HEK293T (cell line): ENCODE results near the gene DNAJA4.
A peak's percentile ranks its signal among the peaks of the same experiment; 100 is the strongest.

Source experiments
- CTCF ChIA-PET: fragments of 350-600 bp; formaldehyde crosslinking; extraction: SDS; loops from one replicate; lab custom pipeline; 2021; ENCODE audit warnings: antibody characterized with exemption, inconsistent platforms; lab: Yijun Ruan, JAX
- POLR2A ChIA-PET: fragments of 350-600 bp; formaldehyde crosslinking; extraction: SDS; loops from one replicate; lab custom pipeline; 2020; ENCODE audit warnings: antibody characterized with exemption, inconsistent platforms; lab: Yijun Ruan, JAX
- DNase-seq: peaks from one replicate; pipeline ENCODE4 v3.0.0; 2012; ENCODE audit warnings: mixed read lengths; ENCODE audit errors: extremely low spot score
- ARNT ChIP-seq: fragments of 450-650 bp; IDR thresholded peaks from 2 replicates; pipeline ENCODE4 v1.6.1; 2017; ENCODE audit warnings: mild to moderate bottlenecking
- BHLHE40 ChIP-seq: fragments of 450-650 bp; IDR thresholded peaks from 2 replicates; pipeline ENCODE4 v1.6.1; 2016; ENCODE audit warnings: mild to moderate bottlenecking, moderate library complexity, borderline replicate concordance
- CTBP1 ChIP-seq: fragments of 450-650 bp; IDR thresholded peaks from 2 replicates; pipeline ENCODE4 v1.6.1; 2016; ENCODE audit warnings: borderline replicate concordance
- ELF4 ChIP-seq: fragments of 450-650 bp; IDR thresholded peaks from 2 replicates; pipeline ENCODE4 v1.6.1; 2017; ENCODE audit warnings: antibody characterized with exemption
- FOXA1 ChIP-seq: fragments of 450-650 bp; IDR thresholded peaks from 2 replicates; pipeline ENCODE4 v1.6.1; 2016; ENCODE audit warnings: mild to moderate bottlenecking
- FOXK2 ChIP-seq: fragments of 450-650 bp; IDR thresholded peaks from 2 replicates; pipeline ENCODE4 v1.6.1; 2016; ENCODE audit warnings: mild to moderate bottlenecking
- FOXM1 ChIP-seq: fragments of 450-650 bp; IDR thresholded peaks from 2 replicates; pipeline ENCODE4 v1.6.1; 2017; ENCODE audit warnings: mild to moderate bottlenecking, borderline replicate concordance
- HDGF ChIP-seq: fragments of 450-650 bp; IDR thresholded peaks from 2 replicates; pipeline ENCODE4 v1.6.1; 2017; ENCODE audit warnings: antibody characterized with exemption, borderline replicate concordance
- L3MBTL2 ChIP-seq: fragments of 450-650 bp; conservative IDR thresholded peaks from 2 replicates; pipeline ENCODE4 v1.6.1; 2016; ENCODE audit warnings: mild to moderate bottlenecking
- LEF1 ChIP-seq: fragments of 450-650 bp; IDR thresholded peaks from 2 replicates; pipeline ENCODE4 v1.6.1; 2017; ENCODE audit warnings: mild to moderate bottlenecking, borderline replicate concordance
- NFRKB ChIP-seq: fragments of 450-650 bp; IDR thresholded peaks from 2 replicates; pipeline ENCODE4 v1.6.1; 2016; ENCODE audit warnings: mild to moderate bottlenecking, moderate library complexity
- PKNOX1 ChIP-seq: fragments of 450-650 bp; IDR thresholded peaks from 2 replicates; pipeline ENCODE4 v1.6.1; 2016
- SP1 ChIP-seq: fragments of 450-650 bp; IDR thresholded peaks from 2 replicates; pipeline ENCODE4 v1.6.1; 2017
- SUZ12 ChIP-seq: fragments of 450-650 bp; IDR thresholded peaks from 2 replicates; pipeline ENCODE4 v1.6.1; 2016; ENCODE audit warnings: mild to moderate bottlenecking
- TARDBP ChIP-seq: fragments of 450-650 bp; IDR thresholded peaks from 2 replicates; pipeline ENCODE4 v1.6.1; 2016
- ZNF384 ChIP-seq: fragments of 450-650 bp; IDR thresholded peaks from 2 replicates; pipeline ENCODE4 v1.6.1; 2016

Gene DNAJA4

GRCh38 chr15:78312536-78312935 is 48.2 kb downstream of the DNAJA4 start:
- POLR2A ChIA-PET, result interaction anchor here (0.9 to 3.3 kb wide), 3 partner anchors 13 to 253 kb away, joined by 4 to 21 read pairs (median 14); partner anchors contain the start of genes CHRNA5, IREB2 and SKIC8
- TF ChIP-seq FOXA1 (no peak), L3MBTL2 (no peak), FOXM1 (no peak), NFRKB (no peak)
- DNase-seq, result no peak
- CTCF ChIA-PET, result no interaction called here

- POLR2A ChIA-PET, result interaction anchor here (0.9 to 3.3 kb wide), 3 partner anchors 13 to 253 kb away, joined by 4 to 21 read pairs (median 14); partner anchors contain the start of genes CHRNA5, IREB2 and SKIC8
- CTCF ChIA-PET, result no interaction called here
- DNase-seq, result no peak
- TF ChIP-seq SP1 (no peak), PKNOX1 (no peak), L3MBTL2 (no peak), ARNT (no peak), TARDBP (no peak), ELF4 (no peak), ZNF384 (no peak)
These were observed 48.6 kb downstream of the DNAJA4 start for GRCh38 chr15:78312957-78313356.

GRCh38 chr15:78313383-78313782 is 49.0 kb downstream of the DNAJA4 start:
- TF ChIP-seq PKNOX1, result no peak
- TF ChIP-seq SUZ12, result no peak
- TF ChIP-seq ZNF384, result no peak
- TF ChIP-seq FOXM1, result no peak
- TF ChIP-seq BHLHE40, result no peak
- no peak for TF ChIP-seq FOXA1
- no peak for TF ChIP-seq LEF1
- ChIA-PET CTCF (no interaction called here), POLR2A (interaction anchor here (2.6 to 3.3 kb wide), 2 partner anchors 13 to 125 kb away, joined by 14 to 21 read pairs; partner anchors contain the start of genes IREB2 and SKIC8)
- no peak for DNase-seq

GRCh38 chr15:78314181-78314581 is 49.8 kb downstream of the DNAJA4 start:
- DNase-seq, result no peak
- CTCF ChIA-PET, result no interaction called here
- TF ChIP-seq ZNF384, result no peak
- TF ChIP-seq LEF1, result no peak
- no peak for TF ChIP-seq FOXK2
- no peak for TF ChIP-seq CTBP1
- no peak for TF ChIP-seq ELF4
- no peak for TF ChIP-seq FOXM1
- TF ChIP-seq SUZ12, result no peak
- TF ChIP-seq PKNOX1, result no peak
- TF ChIP-seq HDGF, result no peak
- no peak for TF ChIP-seq NFRKB
- no peak for TF ChIP-seq L3MBTL2
- TF ChIP-seq ARNT, result no peak
- no peak for TF ChIP-seq SP1
- no peak for TF ChIP-seq FOXA1
- TF ChIP-seq BHLHE40, result no peak
- POLR2A ChIA-PET, result interaction anchor here (2.6 kb wide), 1 partner anchor 14 kb away, joined by 14 read pairs; the partner anchor contains the start of gene SKIC8

- no peak for TF ChIP-seq FOXA1
- DNase-seq, result peak; percentile 66
- POLR2A ChIA-PET, result interaction anchor here (1.0 to 2.1 kb wide), 2 partner anchors 16 to 123 kb away, joined by 3 to 11 read pairs; partner anchors contain the start of genes IREB2 and SKIC8
- CTCF ChIA-PET, result interaction anchor here (1.1 kb wide), 1 partner anchor 18 kb away, joined by 3 read pairs; no protein-coding TSS in a partner anchor
These were observed 51.4 kb downstream of the DNAJA4 start for GRCh38 chr15:78315686-78316282.

- DNase-seq, result no peak
- ChIA-PET POLR2A (interaction anchor here (1.4 to 2.1 kb wide), 2 partner anchors 17 to 121 kb away, joined by 6 to 11 read pairs; partner anchors contain the start of genes IREB2 and SKIC8), CTCF (interaction anchor here (1.1 kb wide), 1 partner anchor 19 kb away, joined by 3 read pairs; no protein-coding TSS in a partner anchor)
- TF ChIP-seq LEF1 (no peak), NFRKB (no peak)
These were observed 52.1 kb downstream of the DNAJA4 start for GRCh38 chr15:78316283-78317083.
